Right ventricle myocardium superior (tissue), 1 donor: ENCODE data around the gene NPW. TPM values are rescaled to one million over a fixed set of nuclear protein-coding genes. Genes with fewer than 3 reads are reported as not detected.

Source experiments
- ATAC-seq: fragments of 200-7000 bp; cut with Tn5 transposase; one replicate; pipeline ENCODE4 v1.9.1; 2020; ENCODE audit warnings: mild to moderate bottlenecking; ENCODE audit not compliant: poor library complexity
- DNase-seq: peaks from one replicate; pipeline ENCODE4 v3.0.0-alpha.2; 2020
- intact Hi-C: fragments of 100-400 bp; cut with DNase I; formaldehyde crosslinking; loops from one replicate; pipeline ENCODE4 v1.11.2; 2022
- total RNA-seq: library from RNA; stranded (reverse); fragmentation: NEBNext Ultra II Directional; extraction: Animal tissue kit (Norgen Biotek cat#: 25700); gene quantifications from one replicate; pipeline ENCODE4 v1.2.1, GENCODE V29; 2021
- donor health status: DM: no; HTN: yes; CAD: no; lungs with severe emphysema.

NPW gene
- total RNA-seq, 1 donor from 2014 or later, result not detected

- intact Hi-C loops, result no loop called here
- no peak for DNase-seq
- no peak for ATAC-seq
Observed at GRCh38 chr16:2058872-2059271, 39.3 kb downstream of the NPW start.

- DNase-seq (no peak), ATAC-seq (no peak)
- intact Hi-C loops, result no loop called here
Observed at GRCh38 chr16:2060346-2060745, 40.8 kb downstream of the NPW start.

DNA sequence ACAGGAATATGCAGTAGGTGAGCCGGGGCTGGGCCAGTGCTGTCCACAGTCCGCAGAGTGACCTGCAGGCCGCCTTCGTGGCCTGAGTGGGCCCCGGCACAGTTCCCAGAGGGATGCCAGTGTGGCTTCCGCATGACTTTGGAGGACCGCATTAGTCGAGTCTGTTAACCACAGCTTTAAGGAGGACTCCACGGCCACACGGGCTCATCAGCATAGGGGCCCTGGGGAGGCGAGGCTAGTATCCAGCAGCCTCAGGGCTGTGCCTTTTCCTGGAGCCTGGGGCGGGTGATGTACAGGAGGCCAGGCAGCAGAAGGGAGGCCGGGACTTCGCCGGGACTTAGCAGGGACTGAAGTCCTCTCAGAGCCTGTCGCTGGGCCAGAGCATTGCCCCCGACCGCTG, 41.4 kb downstream of the NPW start:
- DNase-seq (no peak), ATAC-seq (no peak)
- intact Hi-C loops, result no loop called here

DNA sequence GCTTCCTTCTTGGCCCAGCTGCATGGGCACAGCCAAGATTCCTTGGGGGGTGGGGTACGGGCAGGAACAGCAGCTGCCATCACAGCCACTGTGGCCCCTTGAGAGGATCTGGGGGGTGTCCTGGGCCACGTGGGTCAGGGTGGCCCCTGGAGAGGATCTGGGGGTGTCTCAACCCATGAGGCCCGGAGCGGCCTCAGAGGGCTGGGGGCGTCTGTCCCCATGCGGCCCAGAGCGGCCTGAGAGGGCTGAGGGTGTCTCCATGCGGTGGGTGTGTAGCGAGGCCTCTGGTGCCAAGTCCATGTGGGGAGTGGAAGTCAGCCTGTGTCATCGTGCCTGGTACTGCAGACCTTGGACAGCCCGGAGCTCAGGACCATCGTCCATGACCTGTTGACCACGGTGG, 41.9 kb downstream of the NPW start:
- intact Hi-C loops, result no loop called here
- no peak for ATAC-seq
- no peak for DNase-seq

- intact Hi-C loops, result no loop called here
- ATAC-seq (no peak), DNase-seq (no peak)
Observed at GRCh38 chr16:2062801-2063200, 43.2 kb downstream of the NPW start.

DNA sequence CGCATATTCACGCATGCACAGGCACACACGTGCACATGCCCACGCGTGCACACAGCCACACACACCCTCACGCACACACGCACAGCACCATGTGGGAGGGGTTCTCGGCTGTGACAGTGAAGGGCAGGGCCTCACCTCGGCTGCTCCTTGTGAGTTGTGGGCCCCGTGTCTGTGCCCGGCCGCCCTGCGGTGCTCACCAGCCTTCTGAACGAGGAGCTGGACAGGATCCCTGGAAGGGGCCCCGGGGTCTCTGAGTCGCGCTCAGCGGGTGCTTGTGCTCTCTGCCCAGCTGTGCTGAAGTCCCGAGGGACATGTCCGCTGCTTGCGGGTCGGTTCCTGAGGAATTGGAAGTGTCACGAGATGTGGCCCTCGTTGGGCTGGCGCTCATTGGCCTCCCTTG, 44.3 kb downstream of the NPW start:
- intact Hi-C loops, result no loop called here
- DNase-seq (no peak), ATAC-seq (no peak)

- intact Hi-C loops, result no loop called here
- DNase-seq (no peak), ATAC-seq (no peak)
Observed at GRCh38 chr16:2064368-2064945, 44.9 kb downstream of the NPW start.

- ATAC-seq (no peak), DNase-seq (no peak)
- intact Hi-C loops, result no loop called here
Observed at GRCh38 chr16:2066139-2066538, 46.6 kb downstream of the NPW start.

Other genes with a start within 250 kb of the NPW start
- gene NME3, start 248.2 kb upstream of the NPW start, total RNA-seq, result 33.6 TPM
- gene EME2, start 247.0 kb upstream of the NPW start, total RNA-seq, result 7.1 TPM
- 91.8 TPM for gene MRPS34, start 246.7 kb upstream of the NPW start, total RNA-seq
- gene SPSB3, start 237.2 kb upstream of the NPW start, total RNA-seq, result 37.5 TPM
- gene NUBP2, start 236.8 kb upstream of the NPW start, total RNA-seq, result 34.8 TPM
- 0.11 TPM for gene IGFALS, start 226.1 kb upstream of the NPW start, total RNA-seq
- gene HAGH, start 193.0 kb upstream of the NPW start, total RNA-seq, result 163 TPM
- gene FAHD1, start 192.6 kb upstream of the NPW start, total RNA-seq, result 31.0 TPM
- not detected for gene MEIOB, start 147.6 kb upstream of the NPW start, total RNA-seq
- not detected for gene HS3ST6, start 101.4 kb upstream of the NPW start, total RNA-seq
- gene MSRB1, start 76.6 kb upstream of the NPW start, total RNA-seq, result 22.8 TPM
- gene RPL3L, start 65.1 kb upstream of the NPW start, total RNA-seq, result 304 TPM
- gene NDUFB10, start 60.2 kb upstream of the NPW start, total RNA-seq, result 723 TPM
- gene RPS2, start 55.0 kb upstream of the NPW start, total RNA-seq, result 770 TPM
- not detected for gene RNF151, start 52.9 kb upstream of the NPW start, total RNA-seq
- gene TBL3, start 47.7 kb upstream of the NPW start, total RNA-seq, result 20.3 TPM
- not detected for gene NOXO1, start 38.3 kb upstream of the NPW start, total RNA-seq
- gene GFER, start 35.6 kb upstream of the NPW start, total RNA-seq, result 28.3 TPM
- gene SYNGR3, start 29.8 kb upstream of the NPW start, total RNA-seq, result 0.32 TPM
- 17.2 TPM for gene ZNF598, start 10.0 kb upstream of the NPW start, total RNA-seq
- gene NHERF2, start 7.1 kb downstream of the NPW start, total RNA-seq, result 258 TPM
- 26.2 TPM for gene NTHL1, start 28.0 kb downstream of the NPW start, total RNA-seq
- gene TSC2, start 28.2 kb downstream of the NPW start, total RNA-seq, result 67.8 TPM
- gene PKD1, start 116.1 kb downstream of the NPW start, total RNA-seq, result 82.8 TPM
- gene RAB26, start 128.8 kb downstream of the NPW start, total RNA-seq, result 0.43 TPM
- 23.4 TPM for gene TRAF7, start 136.0 kb downstream of the NPW start, total RNA-seq
- 5.3 TPM for gene CASKIN1, start 176.8 kb downstream of the NPW start, total RNA-seq
- gene MLST8, start 185.7 kb downstream of the NPW start, total RNA-seq, result 23.2 TPM
- gene BRICD5, start 191.1 kb downstream of the NPW start, total RNA-seq, result 11.3 TPM
- 34.7 TPM for gene PGP, start 195.1 kb downstream of the NPW start, total RNA-seq
- gene E4F1, start 203.8 kb downstream of the NPW start, total RNA-seq, result 13.6 TPM
- gene DNASE1L2, start 216.7 kb downstream of the NPW start, total RNA-seq, result 0.35 TPM
- gene ECI1, start 231.8 kb downstream of the NPW start, total RNA-seq, result 215 TPM
- 109 TPM for gene RNPS1, start 248.3 kb downstream of the NPW start, total RNA-seq